ENCODE results near the gene MROH2B.

Gene MROH2B

DNA sequence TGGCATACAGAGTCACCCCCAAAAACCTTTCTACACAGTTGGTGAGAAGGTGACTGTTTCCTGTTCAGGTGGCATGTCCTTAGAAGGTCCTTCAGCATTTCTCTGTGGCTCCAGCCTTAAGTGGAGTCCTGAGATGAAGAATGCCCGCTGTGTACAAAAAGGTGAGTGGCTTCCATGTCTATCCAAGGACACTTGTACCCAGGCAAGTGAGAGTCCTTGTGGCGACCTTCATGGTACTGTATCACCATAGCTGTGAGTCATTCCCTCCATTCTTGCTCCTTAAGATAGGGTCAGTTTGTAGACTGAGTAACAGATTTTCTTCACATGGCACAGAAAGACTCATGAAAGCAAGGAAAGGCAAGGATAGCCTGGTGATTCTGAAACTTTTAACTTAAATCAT is 98.7 kb downstream of the MROH2B start:
- DNase-seq (ENCODE audit: low read depth in 2 of 2): no peak

DNA sequence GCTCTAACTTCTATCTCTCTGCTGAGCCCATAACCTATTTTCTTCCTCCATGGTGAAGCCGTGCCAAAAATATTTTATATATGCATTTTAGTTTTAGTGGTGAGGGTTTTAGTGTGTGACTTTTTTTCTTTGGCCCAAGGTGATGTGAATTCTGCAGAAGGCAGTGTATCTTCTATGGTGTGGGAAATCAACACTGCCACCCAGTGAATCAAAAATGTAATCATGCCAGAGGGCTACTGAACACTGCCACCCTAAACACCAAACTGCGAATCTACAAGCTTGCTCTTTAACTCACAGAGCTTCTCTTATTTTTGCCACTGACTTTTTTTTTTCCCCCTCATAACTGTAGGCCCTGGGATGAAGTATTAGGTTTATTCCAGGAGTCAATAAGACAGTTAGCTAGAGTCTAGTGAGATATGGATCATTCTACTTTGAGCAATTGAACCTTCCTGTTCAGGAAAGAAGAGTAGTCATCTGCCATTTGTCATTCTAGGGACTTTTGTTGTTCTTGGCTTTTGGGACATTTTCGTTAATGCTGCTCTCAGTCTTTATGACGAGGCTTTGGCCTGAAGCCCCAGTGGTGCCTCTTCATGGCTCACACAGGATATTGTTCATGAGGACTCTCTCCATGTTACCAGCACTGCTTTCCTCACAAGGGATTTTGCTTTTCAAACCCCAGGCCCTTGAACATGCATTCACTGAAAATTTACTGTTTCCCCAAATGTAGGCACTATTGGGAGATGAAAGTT is 108.8 kb downstream of the MROH2B start:
- DNase-seq (ENCODE audit: low read depth in 2 of 2): no peak

DNA sequence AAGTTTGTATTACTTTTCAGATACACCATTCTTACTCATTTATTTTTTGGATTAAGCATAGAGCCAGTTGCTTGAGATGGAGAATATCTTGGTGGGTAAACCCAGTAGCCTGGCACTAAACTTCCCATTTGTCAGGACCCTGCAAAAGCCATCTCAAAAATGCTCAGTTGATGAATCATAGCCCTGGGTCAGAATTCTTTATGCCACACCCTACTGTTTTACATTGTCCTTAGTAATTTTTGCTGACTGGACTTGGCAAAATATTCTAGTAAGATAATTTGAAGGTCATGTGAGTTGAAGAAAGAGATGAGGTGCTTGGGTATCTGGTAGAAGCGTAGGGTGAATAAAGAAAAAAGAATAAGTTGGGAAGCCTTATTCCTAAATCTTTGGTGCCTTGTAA is 111.1 kb downstream of the MROH2B start:
- no peak for DNase-seq (ENCODE audit: low read depth in 2 of 2)

DNA sequence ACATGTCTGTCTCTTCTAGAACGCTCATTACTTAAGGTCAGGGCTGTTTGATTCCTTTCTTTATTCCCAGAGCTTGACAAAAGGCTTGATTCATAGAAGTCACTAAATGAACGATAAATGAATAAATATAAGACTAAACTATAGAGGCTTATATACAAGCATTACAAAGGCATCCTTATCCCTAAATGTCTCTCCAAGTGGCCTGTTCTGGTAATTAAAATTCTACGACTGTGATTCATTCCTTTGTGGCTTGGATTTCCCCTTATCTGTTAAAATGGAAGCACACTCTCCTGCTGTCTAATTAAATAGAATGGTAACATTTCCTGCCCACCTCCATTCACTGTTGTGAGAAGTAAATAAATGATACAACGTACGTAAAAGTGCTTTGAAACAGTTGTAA is 112.3 kb downstream of the MROH2B start:
- DNase-seq (ENCODE audit: low read depth in 2 of 2): no peak

DNA sequence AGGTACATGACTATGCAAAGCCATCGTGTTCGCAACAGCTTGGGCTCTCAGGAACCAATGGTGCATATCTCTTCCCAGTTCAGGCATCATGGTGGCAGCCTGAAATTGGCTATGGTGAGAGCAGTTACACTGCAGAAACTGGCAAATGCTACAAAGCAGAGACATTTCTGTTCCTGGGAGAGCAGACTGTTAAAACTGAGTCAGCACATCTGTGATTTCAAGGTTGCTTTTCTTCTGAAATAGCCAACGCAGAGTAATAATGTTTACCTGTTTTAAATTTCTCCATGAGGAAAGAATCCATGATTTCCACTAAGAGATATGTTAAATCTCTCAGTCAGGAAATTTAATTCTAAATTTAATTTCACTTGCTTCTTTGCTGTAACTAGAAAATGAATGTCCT is 114.1 kb downstream of the MROH2B start:
- DNase-seq (ENCODE audit: low read depth in 2 of 2): no peak

DNA sequence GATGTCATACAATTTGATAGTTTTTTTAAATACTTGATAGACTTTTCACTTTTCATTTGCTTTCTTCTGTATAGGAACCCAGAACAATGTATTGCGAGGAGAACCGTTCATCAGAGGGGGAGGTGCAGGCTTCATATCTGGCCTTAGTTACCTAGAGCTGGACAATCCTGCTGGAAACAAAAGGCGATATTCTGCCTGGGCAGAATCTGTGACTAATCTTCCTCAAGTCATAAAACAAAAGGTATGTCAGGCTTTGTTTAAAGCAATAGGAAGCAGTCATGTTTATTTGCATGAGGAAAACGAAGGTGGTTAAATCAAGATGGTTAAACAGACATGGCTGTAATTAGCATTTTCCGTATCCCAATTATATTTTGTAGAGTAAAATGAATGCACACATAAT is 115.8 kb downstream of the MROH2B start:
- DNase-seq (ENCODE audit: low read depth in 2 of 2): no peak

Measured in stimulated activated CD8-positive, alpha-beta memory T cell treated with anti-CD3 and anti-CD28 coated beads, Interleukin-7, amount 100 ng/mL, for 1 hour (primary cell).